Natural killer cell (primary cell): Measurements from ENCODE around the gene MAP1B. TPM values are rescaled to one million over a fixed set of nuclear protein-coding genes. Genes with fewer than 3 reads are reported as not detected.

Source experiments
- ATAC-seq, 3 donors: fragments of 150-1000 bp in 2 of 3; fragments of 200-7000 bp in 1 of 3; cut with Tn5 transposase; 1 replicate in 1 of 3; 2 replicates in 2 of 3; pipeline ENCODE4 v1.10.0; 2021; ENCODE audit warnings: mild to moderate bottlenecking in 2 of 3, moderate library complexity in 2 of 3
- DNase-seq, 2 donors: peaks; one replicate each; pipeline versions ENCODE4 v3.0.0 to v3.0.0-alpha.2; 2013 to 2021; ENCODE audit warnings: mixed read lengths in 1 of 2
- H3K27ac ChIP-seq: one replicate; pipeline ENCODE4 v1.5.1; 2013; ENCODE audit warnings: mild to moderate bottlenecking, low read length
- H3K27me3 ChIP-seq: one replicate; pipeline ENCODE4 v1.6.1; 2013; ENCODE audit warnings: low read length; ENCODE audit not compliant: control insufficient read depth, insufficient read depth
- H3K36me3 ChIP-seq: one replicate; pipeline ENCODE4 v1.6.1; 2013; ENCODE audit warnings: low read length; ENCODE audit not compliant: control insufficient read depth, insufficient read depth
- H3K4me1 ChIP-seq: one replicate; pipeline ENCODE4 v1.6.1; 2013; ENCODE audit warnings: low read length; ENCODE audit not compliant: control insufficient read depth, insufficient read depth
- H3K4me3 ChIP-seq: one replicate; pipeline ENCODE4 v1.5.1; 2013; ENCODE audit warnings: low read length
- H3K9me3 ChIP-seq: one replicate; pipeline ENCODE4 v1.6.1; 2013; ENCODE audit warnings: low read length; ENCODE audit not compliant: control insufficient read depth, insufficient read depth
- H3K27ac Mint-ChIP-seq, 2 donors: one replicate each; pipeline ENCODE4 v1.8.0; 2022; ENCODE audit warnings: mild to moderate bottlenecking in 2 of 2, mixed read lengths in 2 of 2, moderate library complexity in 1 of 2
- H3K27me3 Mint-ChIP-seq, 2 donors: one replicate each; pipeline ENCODE4 v1.8.0; 2022; ENCODE audit warnings: low read depth in 2 of 2, mixed read lengths in 2 of 2
- H3K36me3 Mint-ChIP-seq: one replicate; pipeline ENCODE4 v1.8.0; 2022; ENCODE audit warnings: mixed read lengths
- H3K4me1 Mint-ChIP-seq, 2 donors: one replicate each; pipeline ENCODE4 v1.8.0; 2022; ENCODE audit warnings: mixed read lengths in 2 of 2
- H3K4me3 Mint-ChIP-seq: one replicate; pipeline ENCODE4 v1.8.0; 2022; ENCODE audit warnings: mild to moderate bottlenecking, moderate library complexity, mixed read lengths
- H3K9me3 Mint-ChIP-seq, 2 donors: one replicate each; pipeline ENCODE4 v1.8.0; 2022; ENCODE audit warnings: mixed read lengths in 2 of 2
- WGBS: methylation state at CpG from one replicate; pipeline ENCODE4 v1.1.7; 2013; ENCODE audit warnings: missing lambda C conversion rate; ENCODE audit not compliant: insufficient coverage; 5-methylcytosine and 5-hydroxymethylcytosine counted together
- intact Hi-C: fragments of 100-400 bp; cut with micrococcal nuclease; formaldehyde crosslinking; loops from one replicate; pipeline ENCODE4 v1.14.2; 2022
- total RNA-seq, 4 donors: library from RNA; stranded (reverse); fragments of 120-200 nt in 1 of 4; gene quantifications; one replicate each; pipeline versions ENCODE4 v1.2.3 to v1.2.4, GENCODE V29; 2013 to 2022
- TF ChIP-seq, protein P1 (sequence below): fragments of 200-600 bp; IDR thresholded peaks from one replicate; pipeline ENCODE4 v1.8.0; 2022; ENCODE audit warnings: antibody characterized with exemption

MAP1B gene
- total RNA-seq, 3 donors from 2014 or later (not counting 1 experiment from before 2014, with no cell fraction given), result 0.07 to 0.31 TPM; not detected in 1

DNA sequence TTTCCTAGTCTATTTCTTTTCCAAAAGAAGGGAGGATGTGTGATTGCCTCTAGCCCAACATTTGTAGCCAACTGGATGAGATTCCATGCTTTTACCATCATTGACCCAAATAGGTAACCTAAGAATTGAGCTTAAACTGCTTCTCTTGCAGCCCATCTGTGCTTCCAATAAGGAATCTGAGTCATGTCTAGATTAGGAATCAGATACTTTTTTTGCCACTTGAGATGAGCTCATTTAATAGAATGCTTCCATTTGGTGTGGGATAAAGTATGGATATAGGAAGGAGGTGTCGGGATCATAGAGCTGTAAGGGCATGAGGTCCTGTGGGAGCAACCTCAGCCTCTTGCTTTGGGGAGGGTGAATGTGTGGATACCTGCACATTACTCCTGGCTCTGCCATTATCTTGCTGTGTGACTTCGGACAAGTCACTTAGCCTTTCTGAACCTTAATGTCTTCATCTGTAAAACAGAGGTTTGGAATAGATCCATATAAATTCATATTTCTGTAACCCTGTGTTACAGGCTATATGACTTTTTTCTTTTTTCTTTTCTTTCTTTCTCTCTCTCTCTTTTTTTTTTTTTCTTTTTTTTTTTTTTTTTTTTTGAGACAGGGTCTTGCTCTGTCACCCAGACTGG is 56.2 kb downstream of the MAP1B start:
- Mint-ChIP-seq H3K4me1 (no peaks in the 10 kb centered on the region), H3K36me3 (no peaks in the 10 kb centered on the region), H3K9me3 (no peaks in the 10 kb centered on the region), H3K4me3 (no peak overlapping the region), H3K27me3 (peaks cover 16 to 23% of the 10 kb centered on the region in 2 donors), H3K27ac (no peak overlapping the region)
- no peak for ATAC-seq
- Histone ChIP-seq H3K4me1 (no peaks in the 10 kb centered on the region), H3K9me3 (no peaks in the 10 kb centered on the region), H3K36me3 (no peaks in the 10 kb centered on the region), H3K27me3 (no peaks in the 10 kb centered on the region), H3K4me3 (no peak overlapping the region), H3K27ac (no peak overlapping the region)
- intact Hi-C loops, result no loop called here
- no peak for DNase-seq
- 83% methylated on average over 2 of the region's 2 CpGs for WGBS
- TF ChIP-seq, protein P1, sequence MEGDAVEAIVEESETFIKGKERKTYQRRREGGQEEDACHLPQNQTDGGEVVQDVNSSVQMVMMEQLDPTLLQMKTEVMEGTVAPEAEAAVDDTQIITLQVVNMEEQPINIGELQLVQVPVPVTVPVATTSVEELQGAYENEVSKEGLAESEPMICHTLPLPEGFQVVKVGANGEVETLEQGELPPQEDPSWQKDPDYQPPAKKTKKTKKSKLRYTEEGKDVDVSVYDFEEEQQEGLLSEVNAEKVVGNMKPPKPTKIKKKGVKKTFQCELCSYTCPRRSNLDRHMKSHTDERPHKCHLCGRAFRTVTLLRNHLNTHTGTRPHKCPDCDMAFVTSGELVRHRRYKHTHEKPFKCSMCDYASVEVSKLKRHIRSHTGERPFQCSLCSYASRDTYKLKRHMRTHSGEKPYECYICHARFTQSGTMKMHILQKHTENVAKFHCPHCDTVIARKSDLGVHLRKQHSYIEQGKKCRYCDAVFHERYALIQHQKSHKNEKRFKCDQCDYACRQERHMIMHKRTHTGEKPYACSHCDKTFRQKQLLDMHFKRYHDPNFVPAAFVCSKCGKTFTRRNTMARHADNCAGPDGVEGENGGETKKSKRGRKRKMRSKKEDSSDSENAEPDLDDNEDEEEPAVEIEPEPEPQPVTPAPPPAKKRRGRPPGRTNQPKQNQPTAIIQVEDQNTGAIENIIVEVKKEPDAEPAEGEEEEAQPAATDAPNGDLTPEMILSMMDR, result no peak

GRCh38 chr5:72166070-72166979 is 59.0 kb downstream of the MAP1B start:
- DNase-seq, result no peak
- H3K4me3 ChIP-seq, result no peak overlapping the region
- no peaks in the 10 kb centered on the region for H3K9me3 ChIP-seq
- H3K27me3 ChIP-seq, result peaks cover 3% of the 10 kb centered on the region
- Mint-ChIP-seq H3K27ac (no peak overlapping the region), H3K27me3 (peaks cover 27 to 42% of the 10 kb centered on the region in 2 donors), H3K4me3 (no peak overlapping the region), H3K4me1 (no peaks in the 10 kb centered on the region), H3K9me3 (no peaks in the 10 kb centered on the region), H3K36me3 (no peaks in the 10 kb centered on the region)
- intact Hi-C loops, result no loop called here
- WGBS, result 66% methylated on average over 15 of the region's 15 CpGs
- TF ChIP-seq, protein P1, result no peak
- no peaks in the 10 kb centered on the region for H3K36me3 ChIP-seq
- no peak for ATAC-seq
- no peak overlapping the region for H3K27ac ChIP-seq
- H3K4me1 ChIP-seq, result no peaks in the 10 kb centered on the region

- H3K4me1 ChIP-seq, result no peaks in the 10 kb centered on the region
- Mint-ChIP-seq H3K27ac (no peak overlapping the region), H3K27me3 (peaks cover 25 to 42% of the 10 kb centered on the region in 2 donors), H3K36me3 (no peaks in the 10 kb centered on the region), H3K4me1 (no peaks in the 10 kb centered on the region), H3K4me3 (no peak overlapping the region), H3K9me3 (no peaks in the 10 kb centered on the region)
- intact Hi-C loops, result no loop called here
- no peak overlapping the region for H3K27ac ChIP-seq
- no peak overlapping the region for H3K4me3 ChIP-seq
- no CpG with 5 or more reads among the region's 1 CpG for WGBS
- no peak for DNase-seq
- no peaks in the 10 kb centered on the region for H3K9me3 ChIP-seq
- no peaks in the 10 kb centered on the region for H3K36me3 ChIP-seq
- no peak for ATAC-seq
- TF ChIP-seq, protein P1, result no peak
- peaks cover 3% of the 10 kb centered on the region for H3K27me3 ChIP-seq
Observed at GRCh38 chr5:72167257-72167656, 60.0 kb downstream of the MAP1B start.
